Central memory CD8-positive, alpha-beta T cell (primary cell): ENCODE measurements around the gene KCNK5.

ENCODE experiments used
- ATAC-seq: fragments of 150-1000 bp; cut with Tn5 transposase; replicated peaks from 2 replicates; pipeline ENCODE4 v1.10.0; 2022; ENCODE audit warnings: mild to moderate bottlenecking, moderate FRiP score, moderate number of reproducible peaks; ENCODE audit not compliant: poor library complexity, severe bottlenecking; ENCODE audit errors: extremely low read depth
- DNase-seq, 2 donors: peaks; one replicate each; pipeline ENCODE4 v3.0.0; 2021; ENCODE audit warnings: low spot score in 2 of 2
- H3K27ac Mint-ChIP-seq: one replicate; pipeline ENCODE4 v1.8.0; 2022; ENCODE audit warnings: low read depth, mild to moderate bottlenecking, moderate library complexity, mixed read lengths
- H3K27me3 Mint-ChIP-seq: one replicate; pipeline ENCODE4 v1.8.0; 2022; ENCODE audit warnings: mixed read lengths
- H3K36me3 Mint-ChIP-seq: one replicate; pipeline ENCODE4 v1.8.0; 2022; ENCODE audit warnings: mild to moderate bottlenecking, moderate library complexity, mixed read lengths; ENCODE audit not compliant: insufficient read depth
- H3K4me1 Mint-ChIP-seq: one replicate; pipeline ENCODE4 v1.8.0; 2022; ENCODE audit warnings: mixed read lengths
- H3K4me3 Mint-ChIP-seq: one replicate; pipeline ENCODE4 v1.8.0; 2022; ENCODE audit warnings: mild to moderate bottlenecking, moderate library complexity, mixed read lengths
- H3K9me3 Mint-ChIP-seq: one replicate; pipeline ENCODE4 v1.8.0; 2022; ENCODE audit warnings: mixed read lengths

KCNK5 gene

DNA sequence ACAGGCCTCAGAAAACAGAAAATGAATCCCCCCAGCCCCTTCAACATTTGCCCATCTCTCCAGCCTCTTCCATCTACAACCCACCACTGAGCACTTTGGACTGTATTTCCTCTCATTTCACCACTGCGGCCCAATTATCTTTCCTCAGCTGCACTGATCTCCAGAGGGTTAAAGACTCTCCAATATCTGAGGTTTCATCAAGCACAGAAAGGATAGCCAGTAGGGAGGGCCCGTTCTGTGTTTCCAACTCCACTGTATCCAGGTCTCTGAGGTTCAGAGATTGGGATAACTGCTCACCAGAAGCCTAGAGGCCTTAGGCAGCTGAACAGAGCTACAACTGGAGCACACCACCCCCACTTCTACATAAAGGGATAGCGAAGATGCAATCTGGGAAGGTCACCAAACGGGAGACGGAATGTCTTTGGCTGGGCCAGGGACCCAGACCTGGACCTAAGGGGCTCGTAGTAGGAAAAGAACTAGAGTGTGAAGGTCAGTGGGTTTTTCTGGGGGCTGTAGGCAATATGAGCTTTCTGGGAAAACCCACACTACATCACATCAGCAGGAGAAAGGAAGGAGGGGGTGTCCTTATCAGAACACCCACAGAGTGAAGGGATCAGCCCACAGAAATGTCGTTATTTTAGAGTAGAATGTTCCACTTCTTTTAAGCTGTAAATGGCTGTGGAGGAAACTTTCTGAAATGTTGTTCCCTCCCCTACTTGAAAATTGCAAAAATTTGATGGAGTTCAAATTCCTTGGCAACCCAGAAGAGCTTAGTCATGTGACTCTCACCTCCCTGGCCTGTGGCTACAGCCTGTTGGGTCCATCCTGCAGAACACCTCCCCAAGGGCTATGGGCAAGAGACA lies 7.3 kb downstream of the KCNK5 start:
- Mint-ChIP-seq H3K27ac (peak overlapping the region; percentile 12), H3K36me3 (peaks cover 1% of the 10 kb centered on the region), H3K4me1 (peaks cover 22% of the 10 kb centered on the region)

DNA sequence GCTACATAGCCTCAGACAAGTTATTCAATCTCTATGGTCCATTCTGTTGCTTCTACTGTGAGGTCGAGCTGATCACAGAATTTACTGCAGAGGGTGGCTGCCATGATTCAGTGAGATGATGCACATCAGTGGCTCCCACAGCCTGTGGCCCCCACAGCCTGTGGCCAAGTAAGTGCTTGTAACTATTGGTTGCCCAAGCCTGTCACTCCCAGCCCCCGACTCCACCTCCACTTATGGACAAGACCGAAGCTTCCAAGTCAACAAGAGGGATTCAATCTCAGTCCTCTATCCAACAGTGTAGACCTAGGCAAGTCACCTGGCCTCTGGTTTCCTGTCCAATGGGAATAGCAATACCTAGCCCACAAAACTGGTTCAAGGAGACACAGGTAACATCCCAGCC lies 8.2 kb downstream of the KCNK5 start:
- Mint-ChIP-seq H3K36me3 (no peaks in the 10 kb centered on the region), H3K27ac (no peak overlapping the region), H3K4me1 (peaks cover 14% of the 10 kb centered on the region)

More for the DNA sequence above, 7.3 kb downstream of the KCNK5 start:
- ATAC-seq (no peak), DNase-seq (no peak)
- Mint-ChIP-seq H3K27me3 (no peaks in the 10 kb centered on the region), H3K9me3 (no peaks in the 10 kb centered on the region), H3K4me3 (no peak overlapping the region)

DNA sequence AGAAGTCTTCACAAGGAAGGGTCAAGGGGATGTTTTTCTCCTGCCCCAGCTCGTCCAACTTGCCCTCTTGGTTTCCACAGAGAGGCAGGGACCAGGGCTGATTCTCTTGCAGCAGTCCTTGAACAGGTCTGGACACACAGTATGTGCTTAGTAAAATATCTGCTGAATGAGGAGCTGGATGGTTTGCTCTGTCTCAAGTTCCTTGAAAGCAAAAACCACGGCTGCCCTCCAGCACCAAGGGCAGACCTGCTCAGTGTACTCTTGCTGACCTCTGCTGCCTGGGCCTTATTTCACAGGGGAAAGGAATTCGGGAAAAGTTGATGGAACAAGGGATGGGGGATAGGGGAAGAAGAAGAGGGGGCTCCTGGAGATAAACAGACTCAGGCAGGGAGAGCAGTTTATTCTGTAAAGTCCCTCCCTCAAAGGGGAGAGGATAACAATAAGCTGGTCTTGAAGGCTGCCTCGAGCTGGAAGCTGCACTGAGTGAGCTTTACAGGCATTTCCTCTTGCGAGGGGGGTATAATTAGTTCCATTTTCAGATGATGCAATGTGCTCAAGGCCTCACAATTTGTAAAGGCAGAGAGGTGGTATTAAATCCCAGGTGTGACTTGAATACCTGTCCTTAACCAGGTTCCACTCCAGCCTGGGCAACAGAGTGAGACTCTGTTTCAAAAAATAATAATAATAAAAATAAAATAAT lies 10.3 kb downstream of the KCNK5 start:
- no peak overlapping the region for H3K27ac Mint-ChIP-seq

More for the DNA sequence above, 8.2 kb downstream of the KCNK5 start:
- DNase-seq (no peak), ATAC-seq (no peak)
- H3K27me3 Mint-ChIP-seq = no peaks in the 10 kb centered on the region
- no peaks in the 10 kb centered on the region for H3K9me3 Mint-ChIP-seq
- no peak overlapping the region for H3K4me3 Mint-ChIP-seq

DNA sequence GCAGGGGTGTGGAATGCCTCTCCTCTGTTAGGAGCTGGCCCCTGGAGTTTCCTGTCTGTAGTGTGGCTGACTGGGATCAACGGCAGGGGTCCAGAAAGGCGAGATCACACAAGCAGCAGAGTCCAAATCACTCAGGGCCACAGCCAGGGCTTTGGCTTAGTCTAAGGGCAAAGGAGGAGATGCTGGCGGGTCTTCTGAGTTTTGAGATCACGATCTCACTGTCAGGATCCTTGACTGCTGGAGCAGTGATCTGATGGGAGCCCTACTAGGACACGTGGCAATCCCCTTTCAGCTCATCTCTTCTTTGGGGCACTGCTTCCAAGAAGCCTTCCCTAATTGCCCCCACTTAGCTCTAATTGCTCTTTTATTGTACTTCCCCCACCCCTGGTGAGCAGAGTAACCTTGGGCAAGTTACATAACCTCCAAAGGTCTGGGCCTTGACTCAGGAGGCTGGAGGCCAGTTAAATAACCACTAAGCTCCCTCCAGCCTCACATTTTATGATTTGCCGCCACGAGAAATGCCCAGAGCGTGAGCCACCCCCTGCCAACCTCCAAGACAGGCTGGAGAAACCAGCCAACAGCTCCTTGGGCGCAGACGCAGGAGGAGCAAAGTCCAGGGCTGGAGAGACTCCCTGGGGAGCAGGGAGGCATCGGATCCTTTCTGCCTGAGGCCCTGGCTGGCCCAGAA lies 12.0 kb downstream of the KCNK5 start:
- H3K27ac Mint-ChIP-seq = no peak overlapping the region
- no peak for ATAC-seq
- DNase-seq = no peak
- no peaks in the 10 kb centered on the region for H3K27me3 Mint-ChIP-seq
- H3K4me1 Mint-ChIP-seq = peaks cover 10% of the 10 kb centered on the region
- no peaks in the 10 kb centered on the region for H3K9me3 Mint-ChIP-seq
- no peaks in the 10 kb centered on the region for H3K36me3 Mint-ChIP-seq
- no peak overlapping the region for H3K4me3 Mint-ChIP-seq

More for the DNA sequence above, 10.3 kb downstream of the KCNK5 start:
- peaks cover 10% of the 10 kb centered on the region for H3K4me1 Mint-ChIP-seq
- ATAC-seq = no peak
- H3K4me3 Mint-ChIP-seq = no peak overlapping the region
- no peaks in the 10 kb centered on the region for H3K36me3 Mint-ChIP-seq
- H3K9me3 Mint-ChIP-seq = no peaks in the 10 kb centered on the region
- no peaks in the 10 kb centered on the region for H3K27me3 Mint-ChIP-seq
- DNase-seq = no peak

DNA sequence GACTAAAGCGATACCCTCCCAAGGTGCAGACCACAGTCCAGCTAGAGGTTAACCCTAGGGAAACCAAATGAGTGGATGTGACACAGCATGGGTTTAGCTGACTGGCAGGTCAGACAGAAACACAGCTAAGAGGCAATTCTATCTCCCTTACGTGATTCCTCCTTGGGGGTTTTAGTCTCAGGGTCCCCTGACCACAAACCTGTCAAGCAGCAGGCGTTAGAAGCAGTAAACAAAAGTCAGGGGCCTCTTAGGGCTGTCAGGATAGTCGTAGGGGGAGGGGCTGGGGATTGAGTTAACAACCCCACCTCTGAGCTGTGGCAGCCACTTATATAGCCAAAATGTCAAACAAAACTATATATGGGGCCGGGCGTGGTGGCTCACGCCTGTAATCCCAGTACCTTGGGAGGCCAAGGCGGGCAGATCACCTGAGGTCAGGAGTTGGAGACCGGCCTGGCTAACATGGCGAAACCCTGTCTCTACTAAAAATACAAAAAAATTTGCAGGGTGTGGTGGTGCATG lies 13.6 kb downstream of the KCNK5 start:
- Mint-ChIP-seq H3K4me1 (peaks cover 5% of the 10 kb centered on the region), H3K27ac (no peak overlapping the region), H3K36me3 (peaks cover 2% of the 10 kb centered on the region), H3K4me3 (no peak overlapping the region), H3K9me3 (no peaks in the 10 kb centered on the region), H3K27me3 (no peaks in the 10 kb centered on the region)
- DNase-seq (no peak), ATAC-seq (no peak)

DNA sequence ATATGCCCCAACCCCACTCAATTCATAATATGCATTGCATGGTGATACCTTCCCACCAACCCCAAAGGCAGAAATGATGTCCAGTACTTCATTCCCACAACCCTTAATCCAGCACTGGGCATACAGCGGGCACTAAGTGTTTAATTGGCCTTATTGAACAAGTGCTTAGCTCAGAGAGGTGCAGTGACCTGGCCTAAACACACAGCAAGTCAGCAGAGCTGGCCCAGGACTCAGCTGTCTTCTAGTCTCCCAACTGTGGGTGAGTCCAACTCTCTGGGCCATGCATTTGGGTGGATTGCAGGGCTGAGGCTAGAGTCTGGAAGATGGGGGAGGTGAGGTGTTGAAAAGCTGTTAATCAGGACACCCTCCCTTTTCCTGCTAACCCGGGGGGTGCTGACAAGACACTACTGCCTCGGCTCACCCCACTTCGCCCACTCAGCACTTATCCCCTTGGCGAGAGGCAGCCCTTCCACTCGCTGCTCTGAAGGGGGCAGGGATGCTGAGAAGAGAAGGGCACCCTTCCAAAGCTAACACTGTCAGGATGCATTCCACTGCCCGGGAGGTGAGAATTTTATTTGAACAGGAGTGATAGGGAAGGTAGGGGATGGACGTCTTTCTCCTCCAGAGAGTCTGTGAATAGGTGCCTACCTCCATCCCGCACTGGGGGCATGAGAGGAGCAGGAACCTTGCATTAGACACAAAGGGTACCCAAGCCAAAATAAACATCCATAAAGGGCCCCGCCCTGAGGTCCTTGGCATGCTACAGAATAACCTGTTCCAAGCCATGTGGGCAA lies 14.2 kb downstream of the KCNK5 start:
- H3K36me3 Mint-ChIP-seq = peaks cover 2% of the 10 kb centered on the region
- DNase-seq (no peak), ATAC-seq (no peak)
- no peaks in the 10 kb centered on the region for H3K27me3 Mint-ChIP-seq
- H3K27ac Mint-ChIP-seq = no peak overlapping the region
- H3K4me3 Mint-ChIP-seq = no peak overlapping the region
- H3K9me3 Mint-ChIP-seq = no peaks in the 10 kb centered on the region
- H3K4me1 Mint-ChIP-seq = peaks cover 5% of the 10 kb centered on the region

DNA sequence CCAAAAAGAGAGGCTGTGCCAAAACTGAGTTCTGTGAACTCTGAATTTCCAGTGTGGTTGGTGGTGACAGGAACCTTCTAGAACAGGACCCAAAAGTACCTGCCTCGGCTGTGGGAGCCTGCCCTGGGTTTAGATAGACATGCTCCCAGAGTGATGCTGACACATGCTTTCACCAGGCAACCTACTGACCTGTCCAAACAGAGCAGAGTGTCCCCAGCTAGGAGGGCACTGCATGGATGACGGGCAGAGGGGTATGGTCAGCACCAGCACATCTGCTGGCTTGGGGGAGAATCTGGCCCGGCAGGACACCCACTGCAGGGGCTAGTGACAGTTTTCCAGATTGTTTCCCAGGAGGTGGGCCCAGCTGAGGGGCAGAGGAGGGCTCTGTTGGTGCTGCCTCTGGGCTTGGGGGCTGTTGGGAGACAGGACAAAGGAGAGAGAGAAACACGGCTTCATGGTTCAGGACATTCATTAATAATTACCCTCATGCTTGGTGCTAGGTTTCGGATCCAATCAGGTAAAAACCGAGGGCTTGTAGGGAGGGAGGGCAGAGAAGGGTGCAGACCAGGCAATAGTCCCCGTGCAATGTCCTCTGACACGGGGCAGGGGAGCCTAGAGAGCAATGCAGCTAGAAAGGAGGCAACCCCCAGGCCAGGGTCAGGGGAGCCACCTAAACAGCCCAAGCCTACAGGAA lies 15.0 kb downstream of the KCNK5 start:
- Mint-ChIP-seq H3K27ac (no peak overlapping the region), H3K4me3 (no peak overlapping the region), H3K27me3 (no peaks in the 10 kb centered on the region), H3K4me1 (peaks cover 5% of the 10 kb centered on the region), H3K9me3 (no peaks in the 10 kb centered on the region), H3K36me3 (peaks cover 2% of the 10 kb centered on the region)
- ATAC-seq = no peak
- no peak for DNase-seq

DNA sequence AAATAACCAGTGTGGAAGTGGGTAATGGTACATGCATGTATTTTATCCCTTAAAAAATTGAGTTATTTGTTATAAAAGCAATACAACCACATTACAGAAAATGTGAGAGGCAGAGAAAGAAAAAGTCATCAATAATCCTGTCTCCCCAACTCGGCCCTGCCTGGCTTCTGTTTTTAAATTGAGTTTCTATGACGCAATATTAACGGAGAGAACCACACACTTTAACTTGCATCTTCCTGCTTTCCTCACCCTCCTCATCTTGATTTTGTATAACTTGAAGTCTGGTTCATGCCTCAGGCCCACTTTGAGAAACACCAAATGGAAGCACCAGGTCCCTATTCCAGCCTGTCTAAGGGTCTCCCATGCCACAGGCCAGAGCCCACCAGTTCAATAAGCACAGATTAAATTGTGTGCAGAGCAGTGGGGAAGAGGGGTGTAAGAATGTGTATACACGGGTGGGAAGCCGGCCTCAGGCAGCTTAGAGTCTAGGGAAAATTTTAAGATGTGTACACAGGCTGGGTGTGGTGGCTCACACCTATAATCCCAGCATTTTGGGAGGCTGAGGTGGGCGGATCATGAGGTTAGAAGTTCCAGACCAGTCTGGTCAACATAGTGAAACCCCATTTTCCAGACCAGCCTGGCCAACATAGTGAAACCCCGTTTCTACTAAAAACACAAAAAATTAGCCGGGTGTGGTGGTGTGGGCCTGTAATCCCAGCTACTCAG lies 15.9 kb downstream of the KCNK5 start:
- Mint-ChIP-seq H3K27ac (no peak overlapping the region), H3K9me3 (no peaks in the 10 kb centered on the region), H3K4me1 (no peaks in the 10 kb centered on the region), H3K4me3 (no peak overlapping the region), H3K36me3 (peaks cover 2% of the 10 kb centered on the region), H3K27me3 (no peaks in the 10 kb centered on the region)
- ATAC-seq (no peak), DNase-seq (no peak)

DNA sequence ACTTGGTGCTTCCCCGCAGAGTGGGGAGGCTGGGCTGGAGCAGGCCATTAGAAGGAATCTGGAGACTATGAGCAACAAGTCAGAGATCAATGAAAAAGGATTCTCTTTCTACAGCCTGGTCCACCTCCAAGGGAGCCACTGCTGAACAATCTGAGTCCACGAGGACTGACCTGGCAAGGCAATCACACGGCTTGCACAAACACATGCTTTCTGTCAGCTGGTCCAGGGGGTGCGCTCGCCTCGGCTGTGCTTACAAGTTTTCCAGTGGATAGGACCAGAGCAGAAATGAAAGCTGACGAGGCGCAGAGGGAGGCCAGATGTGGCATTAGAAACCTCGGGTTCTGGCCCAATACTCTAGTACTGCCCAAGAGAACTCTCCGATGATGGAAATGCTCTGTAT lies 18.1 kb downstream of the KCNK5 start:
- no peaks in the 10 kb centered on the region for H3K27me3 Mint-ChIP-seq
- DNase-seq (no peak), ATAC-seq (no peak)
- peaks cover 2% of the 10 kb centered on the region for H3K36me3 Mint-ChIP-seq
- no peak overlapping the region for H3K27ac Mint-ChIP-seq
- H3K4me3 Mint-ChIP-seq = no peak overlapping the region
- H3K4me1 Mint-ChIP-seq = no peaks in the 10 kb centered on the region
- no peaks in the 10 kb centered on the region for H3K9me3 Mint-ChIP-seq

DNA sequence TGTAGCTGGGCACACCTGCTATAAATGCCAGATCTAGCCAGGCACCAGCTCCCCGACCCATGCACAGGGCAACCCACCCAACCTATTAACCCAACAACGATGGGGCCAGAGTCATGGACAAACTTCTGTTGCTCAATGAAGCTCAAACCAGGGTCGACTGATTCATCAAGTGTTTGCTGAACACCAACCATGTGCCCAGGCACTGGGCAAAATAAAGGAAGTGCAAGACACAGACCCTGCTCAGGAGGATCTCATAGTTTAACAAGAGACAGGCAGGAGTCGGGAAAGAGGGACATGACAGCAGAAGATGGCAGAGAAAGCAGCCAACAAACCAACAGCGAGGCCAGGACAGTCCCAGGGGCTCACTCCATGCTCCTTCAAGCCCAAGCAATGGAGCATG lies 18.8 kb downstream of the KCNK5 start:
- no peak for ATAC-seq
- no peaks in the 10 kb centered on the region for H3K4me1 Mint-ChIP-seq
- peaks cover 2% of the 10 kb centered on the region for H3K36me3 Mint-ChIP-seq
- no peak overlapping the region for H3K27ac Mint-ChIP-seq
- H3K4me3 Mint-ChIP-seq = no peak overlapping the region
- no peaks in the 10 kb centered on the region for H3K9me3 Mint-ChIP-seq
- H3K27me3 Mint-ChIP-seq = no peaks in the 10 kb centered on the region
- no peak for DNase-seq

DNA sequence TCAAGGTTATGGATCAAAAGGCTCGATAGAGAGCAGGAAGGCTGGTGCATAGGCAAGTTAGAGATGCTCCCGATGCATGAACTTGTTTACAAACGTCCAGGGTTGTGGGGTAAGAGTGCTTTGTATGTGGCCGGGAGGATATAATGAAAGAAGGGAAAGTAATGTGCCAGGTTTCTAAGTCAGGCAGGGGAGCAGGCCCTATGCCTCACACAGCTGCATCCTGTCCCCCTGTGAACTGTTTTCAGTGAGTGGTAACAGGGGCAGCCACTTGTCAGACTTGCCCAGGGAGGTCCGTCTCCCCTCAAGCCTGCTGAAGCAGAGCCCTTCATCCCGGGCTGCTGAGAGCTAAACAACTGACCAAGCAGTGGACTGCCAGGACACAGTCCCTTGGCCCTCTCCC lies 19.4 kb downstream of the KCNK5 start:
- H3K36me3 Mint-ChIP-seq = peaks cover 2% of the 10 kb centered on the region
- no peaks in the 10 kb centered on the region for H3K27me3 Mint-ChIP-seq
- no peaks in the 10 kb centered on the region for H3K9me3 Mint-ChIP-seq
- DNase-seq (no peak), ATAC-seq (no peak)
- no peak overlapping the region for H3K4me3 Mint-ChIP-seq
- H3K27ac Mint-ChIP-seq = no peak overlapping the region
- H3K4me1 Mint-ChIP-seq = no peaks in the 10 kb centered on the region
